Parathyroid adenoma (tissue), 2 donors: ENCODE results near the gene SHF.

ENCODE experiments used
- H2AFZ ChIP-seq: fragments of 300-600 bp; sonication (generic); one replicate; pipeline ENCODE4 v1.7.0; 2017; ENCODE audit warnings: antibody characterized with exemption, mild to moderate bottlenecking
- H3K27ac ChIP-seq: fragments of 300-600 bp; sonication (generic); one replicate; pipeline ENCODE4 v1.7.0; 2017
- H3K27me3 ChIP-seq: fragments of 300-600 bp; sonication (generic); one replicate; pipeline ENCODE4 v1.7.0; 2017; ENCODE audit warnings: low read length; ENCODE audit not compliant: control insufficient read depth, insufficient read depth
- H3K36me3 ChIP-seq: fragments of 300-600 bp; sonication (generic); one replicate; pipeline ENCODE4 v1.7.0; 2017; ENCODE audit warnings: low read length; ENCODE audit not compliant: control insufficient read depth, insufficient read depth
- H3K4me1 ChIP-seq: fragments of 300-600 bp; sonication (generic); one replicate; pipeline ENCODE4 v1.7.0; 2017; ENCODE audit warnings: control low read depth
- H3K4me2 ChIP-seq: fragments of 300-600 bp; sonication (generic); one replicate; pipeline ENCODE4 v1.7.0; 2017; ENCODE audit warnings: low read length
- H3K4me3 ChIP-seq: fragments of 300-600 bp; sonication (generic); one replicate; pipeline ENCODE4 v1.7.0; 2017; ENCODE audit warnings: low read depth, low read length
- H3K79me2 ChIP-seq: fragments of 300-600 bp; sonication (generic); one replicate; pipeline ENCODE4 v1.7.0; 2017; ENCODE audit warnings: control low read depth
- H3K9ac ChIP-seq: fragments of 300-600 bp; sonication (generic); one replicate; pipeline ENCODE4 v1.7.0; 2017; ENCODE audit warnings: mild to moderate bottlenecking
- H3K9me3 ChIP-seq: fragments of 300-600 bp; sonication (generic); one replicate; pipeline ENCODE4 v1.7.0; 2017; ENCODE audit warnings: low read length; ENCODE audit not compliant: control insufficient read depth
- CTCF ChIP-seq: fragments of 300-600 bp; sonication (generic); IDR thresholded peaks from one replicate; pipeline ENCODE4 v1.7.0; 2017; ENCODE audit warnings: antibody characterized with exemption, mild to moderate bottlenecking
- donor health status: primary hyperparathyroidism.

Gene SHF

GRCh38 chr15:45133561-45133920 lies 54.2 kb downstream of the SHF start:
- H3K4me3 ChIP-seq, result no peak overlapping the region
- H3K27me3 ChIP-seq, result no peaks in the 10 kb centered on the region
- H2AFZ ChIP-seq, result no peak overlapping the region
- no peaks in the 10 kb centered on the region for H3K9me3 ChIP-seq
- no peak overlapping the region for H3K27ac ChIP-seq
- no peak for TF ChIP-seq CTCF
- H3K4me1 ChIP-seq, result no peaks in the 10 kb centered on the region
- H3K9ac ChIP-seq, result no peak overlapping the region
- no peaks in the 10 kb centered on the region for H3K36me3 ChIP-seq
- H3K79me2 ChIP-seq, result no peaks in the 10 kb centered on the region
- no peak overlapping the region for H3K4me2 ChIP-seq

GRCh38 chr15:45132844-45133560 lies 54.8 kb downstream of the SHF start:
- Histone ChIP-seq H3K27ac (no peak overlapping the region), H3K4me3 (no peak overlapping the region), H3K9me3 (no peaks in the 10 kb centered on the region), H2AFZ (no peak overlapping the region), H3K4me1 (no peaks in the 10 kb centered on the region), H3K27me3 (no peaks in the 10 kb centered on the region), H3K79me2 (no peaks in the 10 kb centered on the region), H3K4me2 (no peak overlapping the region), H3K9ac (no peak overlapping the region), H3K36me3 (no peaks in the 10 kb centered on the region)
- TF ChIP-seq CTCF, result no peak

GRCh38 chr15:45131510-45131909 lies 56.3 kb downstream of the SHF start:
- Histone ChIP-seq H3K9me3 (no peaks in the 10 kb centered on the region), H3K9ac (no peak overlapping the region), H3K27ac (no peak overlapping the region)

GRCh38 chr15:45130291-45131000 lies 57.3 kb downstream of the SHF start:
- no peaks in the 10 kb centered on the region for H3K27me3 ChIP-seq
- no peak overlapping the region for H3K27ac ChIP-seq
- H3K4me3 ChIP-seq, result peak overlapping the region; percentile 6
- H3K79me2 ChIP-seq, result no peaks in the 10 kb centered on the region
- H3K4me1 ChIP-seq, result no peaks in the 10 kb centered on the region
- H3K36me3 ChIP-seq, result no peaks in the 10 kb centered on the region
- H3K4me2 ChIP-seq, result peak overlapping the region; percentile 59
- no peaks in the 10 kb centered on the region for H3K9me3 ChIP-seq
- H3K9ac ChIP-seq, result no peak overlapping the region
- no peak for TF ChIP-seq CTCF
- peak overlapping the region; percentile 62 for H2AFZ ChIP-seq

More at GRCh38 chr15:45131510-45131909, 56.3 kb downstream of the SHF start:
- Histone ChIP-seq H3K36me3 (no peaks in the 10 kb centered on the region), H3K79me2 (no peaks in the 10 kb centered on the region), H3K4me1 (no peaks in the 10 kb centered on the region), H3K4me2 (no peak overlapping the region), H3K4me3 (no peak overlapping the region), H3K27me3 (no peaks in the 10 kb centered on the region), H2AFZ (no peak overlapping the region)
- no peak for TF ChIP-seq CTCF
